Neural progenitor cell (in vitro differentiated cells): ENCODE measurements around the gene SFMBT1. TPM values are rescaled to one million over a fixed set of nuclear protein-coding genes. Genes with fewer than 3 reads are reported as not detected.

Experiments used
- DNase-seq: peaks from one replicate; pipeline ENCODE4 v3.0.0-alpha.2; 2016; ENCODE audit warnings: low spot score
- H2AFZ ChIP-seq: fragments of 200-600 bp; sonication (generic); replicated peaks from 2 replicates; pipeline ENCODE4 v1.6.1; 2016; ENCODE audit warnings: antibody characterized with exemption
- H3F3A ChIP-seq: fragments of 200-600 bp; sonication (generic); 2 replicates; pipeline ENCODE4 v1.6.1; 2016; ENCODE audit warnings: antibody characterized with exemption, low read depth
- H3K27ac ChIP-seq: fragments of 200-600 bp; sonication (generic); 2 replicates; pipeline ENCODE4 v1.5.1; 2016; ENCODE audit warnings: mild to moderate bottlenecking
- H3K27me3 ChIP-seq: fragments of 200-600 bp; sonication (generic); 2 replicates; pipeline ENCODE4 v1.6.1; 2016; ENCODE audit warnings: mild to moderate bottlenecking, moderate library complexity
- H3K36me3 ChIP-seq: fragments of 200-600 bp; sonication (generic); 2 replicates; pipeline ENCODE4 v1.5.1; 2016
- H3K4me1 ChIP-seq: fragments of 200-600 bp; sonication (generic); 2 replicates; pipeline ENCODE4 v1.6.1; 2016; ENCODE audit warnings: mixed run types
- H3K4me2 ChIP-seq: fragments of 200-600 bp; sonication (generic); 2 replicates; pipeline ENCODE4 v1.6.1; 2016
- H3K4me3 ChIP-seq: fragments of 200-600 bp; sonication (generic); 2 replicates; pipeline ENCODE4 v1.5.1; 2016
- H3K79me2 ChIP-seq: fragments of 200-600 bp; sonication (generic); 2 replicates; pipeline ENCODE4 v1.6.1; 2016; ENCODE audit warnings: low read depth
- H3K9ac ChIP-seq: fragments of 200-600 bp; sonication (generic); 2 replicates; pipeline ENCODE4 v1.6.1; 2016
- H3K9me3 ChIP-seq: fragments of 200-600 bp; sonication (generic); 2 replicates; pipeline ENCODE4 v1.5.1; 2016; ENCODE audit warnings: low read depth
- H4K20me1 ChIP-seq: fragments of 200-600 bp; sonication (generic); 2 replicates; pipeline ENCODE4 v1.6.1; 2016; ENCODE audit warnings: low read depth
- H3K27ac Mint-ChIP-seq: 3 replicates; pipeline ENCODE4 v1.8.0; 2021; ENCODE audit warnings: mixed read lengths
- H3K27me3 Mint-ChIP-seq: 2 replicates; pipeline ENCODE4 v1.8.0; 2022; ENCODE audit warnings: low read depth, mild to moderate bottlenecking, inconsistent platforms, moderate library complexity, mixed read lengths; ENCODE audit not compliant: insufficient read depth
- H3K36me3 Mint-ChIP-seq: 3 replicates; pipeline ENCODE4 v1.8.0; 2021; ENCODE audit warnings: mixed read lengths
- H3K4me1 Mint-ChIP-seq: 3 replicates; pipeline ENCODE4 v1.8.0; 2021; ENCODE audit warnings: mixed read lengths
- H3K4me3 Mint-ChIP-seq: 3 replicates; pipeline ENCODE4 v1.8.0; 2021; ENCODE audit warnings: mild to moderate bottlenecking, moderate library complexity, mixed read lengths
- H3K9me3 Mint-ChIP-seq: 3 replicates; pipeline ENCODE4 v1.8.0; 2020; ENCODE audit warnings: mixed read lengths
- EZH2 ChIP-seq: fragments of 200-600 bp; sonication (generic); IDR thresholded peaks from 2 replicates; pipeline ENCODE4 v1.6.1; 2017; ENCODE audit warnings: antibody characterized with exemption, mild to moderate bottlenecking, moderate library complexity
- EZH2phosphoT487 ChIP-seq: fragments of 200-600 bp; sonication (generic); IDR thresholded peaks from 2 replicates; pipeline ENCODE4 v1.6.1; 2017; ENCODE audit warnings: antibody characterized with exemption
- total RNA-seq: library from RNA; depleted of rRNA; stranded (reverse); fragments of >200 nt; gene quantifications from 2 replicates; pipeline ENCODE4 v1.2.3, GENCODE V29; 2015; ENCODE audit warnings: low replicate concordance
- TF ChIP-seq, protein P1 (sequence below): fragments of 200-600 bp; sonication (generic); IDR thresholded peaks from 2 replicates; pipeline ENCODE4 v1.5.1; 2017; ENCODE audit warnings: antibody characterized with exemption, mild to moderate bottlenecking

The SFMBT1 gene
- total RNA-seq, 1 donor from 2014 or later: 18.5 TPM

DNA sequence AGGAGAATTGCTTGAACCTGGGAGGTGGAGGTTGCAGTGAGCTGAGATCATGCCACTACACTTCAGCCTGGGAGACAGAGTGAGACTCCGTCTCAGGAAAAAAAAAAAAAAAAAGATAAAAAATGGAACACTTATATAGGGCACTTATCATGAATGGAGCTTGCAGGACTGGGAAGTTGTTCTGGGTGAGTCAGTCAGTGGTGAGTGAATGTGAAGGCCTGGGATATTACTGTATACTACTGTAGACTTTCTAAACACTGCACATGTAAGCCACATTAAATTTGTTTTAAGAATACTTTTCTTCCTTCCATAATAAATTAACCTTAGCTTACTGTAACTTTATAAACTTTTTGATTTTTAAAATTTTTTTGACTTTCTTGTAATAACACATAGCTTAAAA lies 59.8 kb downstream of the SFMBT1 start:
- H3K9ac ChIP-seq: no peak overlapping the region

DNA sequence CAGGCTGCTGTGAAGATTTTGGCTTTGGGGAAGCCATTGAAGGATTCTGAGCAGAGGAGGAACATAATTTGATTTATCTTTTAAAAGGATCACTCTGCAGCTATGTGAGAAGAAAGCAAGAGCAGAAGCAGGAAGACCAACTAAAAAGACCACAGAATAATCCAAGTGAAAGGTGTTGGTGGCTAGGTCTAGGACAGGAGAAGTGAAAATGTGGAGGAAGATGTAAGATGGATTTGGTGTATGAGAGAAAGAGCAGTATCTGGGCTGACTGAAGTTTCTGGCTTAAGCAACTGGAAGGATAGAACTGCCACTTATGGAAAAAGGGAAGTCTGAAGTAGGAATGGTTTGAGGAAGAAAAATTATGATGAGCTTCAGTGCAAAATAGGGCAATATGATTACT lies 62.0 kb downstream of the SFMBT1 start:
- Histone ChIP-seq H2AFZ (no peak overlapping the region), H3K4me2 (no peak overlapping the region), H3K4me1 (no peaks in the 10 kb centered on the region), H3K36me3 (no peaks in the 10 kb centered on the region), H3K79me2 (no peaks in the 10 kb centered on the region), H3K9me3 (no peaks in the 10 kb centered on the region), H3K27me3 (no peaks in the 10 kb centered on the region), H3F3A (no peaks in the 10 kb centered on the region), H3K4me3 (no peak overlapping the region), H3K27ac (no peak overlapping the region), H3K9ac (no peak overlapping the region), H4K20me1 (no peaks in the 10 kb centered on the region)
- no peak for TF ChIP-seq EZH2
- no peak for TF ChIP-seq EZH2phosphoT487
- TF ChIP-seq, protein P1, sequence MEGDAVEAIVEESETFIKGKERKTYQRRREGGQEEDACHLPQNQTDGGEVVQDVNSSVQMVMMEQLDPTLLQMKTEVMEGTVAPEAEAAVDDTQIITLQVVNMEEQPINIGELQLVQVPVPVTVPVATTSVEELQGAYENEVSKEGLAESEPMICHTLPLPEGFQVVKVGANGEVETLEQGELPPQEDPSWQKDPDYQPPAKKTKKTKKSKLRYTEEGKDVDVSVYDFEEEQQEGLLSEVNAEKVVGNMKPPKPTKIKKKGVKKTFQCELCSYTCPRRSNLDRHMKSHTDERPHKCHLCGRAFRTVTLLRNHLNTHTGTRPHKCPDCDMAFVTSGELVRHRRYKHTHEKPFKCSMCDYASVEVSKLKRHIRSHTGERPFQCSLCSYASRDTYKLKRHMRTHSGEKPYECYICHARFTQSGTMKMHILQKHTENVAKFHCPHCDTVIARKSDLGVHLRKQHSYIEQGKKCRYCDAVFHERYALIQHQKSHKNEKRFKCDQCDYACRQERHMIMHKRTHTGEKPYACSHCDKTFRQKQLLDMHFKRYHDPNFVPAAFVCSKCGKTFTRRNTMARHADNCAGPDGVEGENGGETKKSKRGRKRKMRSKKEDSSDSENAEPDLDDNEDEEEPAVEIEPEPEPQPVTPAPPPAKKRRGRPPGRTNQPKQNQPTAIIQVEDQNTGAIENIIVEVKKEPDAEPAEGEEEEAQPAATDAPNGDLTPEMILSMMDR: no peak
- H3K4me3 Mint-ChIP-seq: no peak overlapping the region
- H3K9me3 Mint-ChIP-seq: peaks cover 8% of the 10 kb centered on the region
- H3K4me1 Mint-ChIP-seq: no peaks in the 10 kb centered on the region
- no peaks in the 10 kb centered on the region for H3K36me3 Mint-ChIP-seq
- H3K27ac Mint-ChIP-seq: no peak overlapping the region
- no peaks in the 10 kb centered on the region for H3K27me3 Mint-ChIP-seq
- DNase-seq: no peak

More for the DNA sequence above, 59.8 kb downstream of the SFMBT1 start:
- Histone ChIP-seq H4K20me1 (no peaks in the 10 kb centered on the region), H3K4me3 (no peak overlapping the region), H3K9me3 (no peaks in the 10 kb centered on the region), H3K36me3 (no peaks in the 10 kb centered on the region), H3K4me1 (no peaks in the 10 kb centered on the region), H3K79me2 (no peaks in the 10 kb centered on the region), H3K4me2 (no peak overlapping the region), H2AFZ (no peak overlapping the region), H3F3A (no peaks in the 10 kb centered on the region), H3K27ac (no peak overlapping the region), H3K27me3 (no peaks in the 10 kb centered on the region)
- H3K9me3 Mint-ChIP-seq: peaks cover 8% of the 10 kb centered on the region
- no peaks in the 10 kb centered on the region for H3K4me1 Mint-ChIP-seq
- no peaks in the 10 kb centered on the region for H3K36me3 Mint-ChIP-seq
- TF ChIP-seq EZH2 (no peak), EZH2phosphoT487 (no peak)
- TF ChIP-seq, protein P1: no peak
- H3K27ac Mint-ChIP-seq: no peak overlapping the region
- DNase-seq: no peak
- no peak overlapping the region for H3K4me3 Mint-ChIP-seq
- no peaks in the 10 kb centered on the region for H3K27me3 Mint-ChIP-seq

DNA sequence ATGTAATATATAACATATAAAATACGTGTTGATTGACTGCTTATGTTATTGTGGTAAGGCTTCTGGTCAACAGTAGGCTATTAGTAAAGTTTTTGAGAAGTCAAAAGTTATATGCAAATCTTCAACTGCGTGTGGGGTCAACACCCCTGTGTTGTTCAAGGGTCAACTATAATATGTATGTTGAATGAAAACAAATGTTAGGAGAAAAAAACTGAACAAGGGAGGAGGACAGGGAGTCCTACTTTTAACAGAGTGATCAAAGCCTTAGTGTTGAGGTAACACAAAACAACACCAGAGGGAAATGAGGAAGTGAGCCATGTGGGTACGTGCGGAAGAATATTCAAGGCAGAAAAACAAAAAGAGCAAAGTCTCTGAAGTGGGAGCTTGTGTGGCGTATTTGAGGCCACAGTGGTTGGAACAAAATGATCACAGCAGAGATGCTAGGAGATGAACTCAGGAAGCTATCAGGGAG lies 62.5 kb downstream of the SFMBT1 start:
- no peak for DNase-seq
- Histone ChIP-seq H4K20me1 (no peaks in the 10 kb centered on the region), H3K4me1 (no peaks in the 10 kb centered on the region), H3K9me3 (no peaks in the 10 kb centered on the region), H2AFZ (no peak overlapping the region), H3K9ac (no peak overlapping the region), H3K36me3 (no peaks in the 10 kb centered on the region), H3K79me2 (no peaks in the 10 kb centered on the region), H3K27me3 (no peaks in the 10 kb centered on the region), H3K27ac (no peak overlapping the region), H3K4me3 (no peak overlapping the region), H3F3A (no peaks in the 10 kb centered on the region), H3K4me2 (no peak overlapping the region)
- H3K36me3 Mint-ChIP-seq: no peaks in the 10 kb centered on the region
- no peaks in the 10 kb centered on the region for H3K27me3 Mint-ChIP-seq
- peaks cover 8% of the 10 kb centered on the region for H3K9me3 Mint-ChIP-seq
- H3K4me1 Mint-ChIP-seq: no peaks in the 10 kb centered on the region
- H3K27ac Mint-ChIP-seq: no peak overlapping the region
- TF ChIP-seq EZH2 (no peak), EZH2phosphoT487 (no peak)
- TF ChIP-seq, protein P1: no peak
- H3K4me3 Mint-ChIP-seq: no peak overlapping the region
